ENCODE measurements around the gene WNT9B.

WNT9B gene

DNA sequence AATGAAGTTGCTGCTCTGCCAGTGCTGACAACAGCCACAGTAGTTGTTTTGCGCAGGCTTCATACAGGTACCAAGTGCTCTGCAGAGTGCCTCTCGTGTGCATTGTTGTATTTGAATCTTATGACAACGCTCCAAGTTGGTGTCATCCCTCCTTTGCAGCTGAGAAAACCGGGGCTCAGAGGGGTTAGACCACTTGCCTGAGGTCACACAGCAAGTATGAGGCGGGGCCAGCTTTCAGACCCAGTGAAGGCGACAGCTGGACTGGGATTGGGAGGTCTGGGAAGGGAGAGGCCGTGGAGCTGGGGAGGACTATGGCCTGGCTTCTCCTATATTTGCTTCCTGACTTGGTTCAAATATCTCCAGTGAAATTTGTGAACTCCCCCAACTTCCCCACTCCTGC, 33.2 kb downstream of the WNT9B start:
- Histone ChIP-seq H3K36me3 (ENCODE audit: insufficient read depth, low read length) (no peaks in the 10 kb centered on the region), H3K4me3 (ENCODE audit: low read length, poor library complexity, severe bottlenecking) (no peak overlapping the region), H3K9me3 (ENCODE audit: insufficient read depth, low read depth, low read length) (no peaks in the 10 kb centered on the region), H3K9me2 (replicated peaks; ENCODE audit: low read depth, low read length) (no peaks in the 10 kb centered on the region), H3K79me2 (ENCODE audit: insufficient read depth, low read length) (no peaks in the 10 kb centered on the region), H4K20me1 (ENCODE audit: insufficient read depth, low read length, poor library complexity, severe bottlenecking) (no peaks in the 10 kb centered on the region), H3K4me1 (ENCODE audit: insufficient read depth, low read length, poor library complexity, severe bottlenecking) (peaks cover 8% of the 10 kb centered on the region), H2AFZ (ENCODE audit: low read length) (no peak overlapping the region), H3F3A (ENCODE audit: low read depth) (no peaks in the 10 kb centered on the region), H3K9ac (ENCODE audit: low read depth, low read length, poor library complexity, severe bottlenecking) (no peak overlapping the region), H3K4me2 (ENCODE audit: low read depth, low read length, poor library complexity, severe bottlenecking) (no peak overlapping the region), H3K27me3 (ENCODE audit: insufficient read depth, low read length, poor library complexity, severe bottlenecking) (no peaks in the 10 kb centered on the region)
- TF ChIP-seq EZH2phosphoT487 (IDR thresholded peaks at IDR 0.05; ENCODE audit: borderline replicate concordance) = no peak

DNA sequence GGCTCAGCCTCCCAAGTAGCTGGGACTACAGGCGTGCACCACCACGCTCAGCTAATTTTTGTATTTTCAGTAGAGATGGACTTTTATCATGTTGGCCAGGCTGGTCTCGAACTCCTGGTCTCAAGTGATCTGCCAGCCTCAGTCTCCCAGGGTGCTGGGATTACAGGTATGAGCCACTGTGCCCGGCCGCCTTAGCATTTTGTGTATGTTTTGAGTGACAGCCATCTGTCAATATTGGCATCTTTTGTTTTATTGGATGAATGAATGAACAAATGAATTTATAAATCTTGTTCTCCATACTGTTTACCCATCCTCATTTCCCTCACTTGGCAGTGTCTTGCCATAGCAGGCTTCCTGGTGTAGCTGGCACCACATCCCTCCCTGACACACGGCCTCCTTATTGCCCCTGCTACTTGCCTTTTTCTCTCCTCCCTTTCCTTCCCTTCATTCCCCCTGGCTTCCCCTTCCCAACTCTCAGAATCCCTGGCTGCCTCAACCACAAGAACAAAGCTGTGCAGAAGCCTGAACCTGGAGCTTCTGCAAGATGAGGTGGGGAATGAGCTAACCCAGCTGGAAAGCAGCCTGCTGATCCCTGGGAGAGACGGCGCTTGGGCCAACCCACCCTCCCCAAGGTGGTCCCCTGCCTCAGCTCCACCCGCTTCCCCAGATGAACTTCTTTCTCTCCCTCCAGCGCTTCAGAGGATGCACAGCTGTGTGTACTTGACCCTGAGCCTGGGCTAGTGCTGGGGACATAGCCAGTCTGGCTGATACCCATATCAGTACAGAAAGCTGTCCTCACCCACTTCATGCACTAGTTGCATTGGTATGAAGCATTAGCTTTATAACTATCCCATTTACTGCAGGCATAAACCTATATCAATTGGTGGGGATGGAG, 34.3 kb downstream of the WNT9B start:
- H4K20me1 ChIP-seq (ENCODE audit: insufficient read depth, low read length, poor library complexity, severe bottlenecking) = no peaks in the 10 kb centered on the region
- no peak overlapping the region for H3K4me3 ChIP-seq (ENCODE audit: low read length, poor library complexity, severe bottlenecking)
- H3K9me3 ChIP-seq (ENCODE audit: insufficient read depth, low read depth, low read length) = no peaks in the 10 kb centered on the region
- no peak overlapping the region for H3K4me2 ChIP-seq (ENCODE audit: low read depth, low read length, poor library complexity, severe bottlenecking)
- H3K9ac ChIP-seq (ENCODE audit: low read depth, low read length, poor library complexity, severe bottlenecking) = no peak overlapping the region
- H2AFZ ChIP-seq (ENCODE audit: low read length) = no peak overlapping the region
- H3K36me3 ChIP-seq (ENCODE audit: insufficient read depth, low read length) = no peaks in the 10 kb centered on the region
- no peaks in the 10 kb centered on the region for H3K79me2 ChIP-seq (ENCODE audit: insufficient read depth, low read length)
- no peak for TF ChIP-seq EZH2phosphoT487 (IDR thresholded peaks at IDR 0.05; ENCODE audit: borderline replicate concordance)
- TF ChIP-seq, protein P1, sequence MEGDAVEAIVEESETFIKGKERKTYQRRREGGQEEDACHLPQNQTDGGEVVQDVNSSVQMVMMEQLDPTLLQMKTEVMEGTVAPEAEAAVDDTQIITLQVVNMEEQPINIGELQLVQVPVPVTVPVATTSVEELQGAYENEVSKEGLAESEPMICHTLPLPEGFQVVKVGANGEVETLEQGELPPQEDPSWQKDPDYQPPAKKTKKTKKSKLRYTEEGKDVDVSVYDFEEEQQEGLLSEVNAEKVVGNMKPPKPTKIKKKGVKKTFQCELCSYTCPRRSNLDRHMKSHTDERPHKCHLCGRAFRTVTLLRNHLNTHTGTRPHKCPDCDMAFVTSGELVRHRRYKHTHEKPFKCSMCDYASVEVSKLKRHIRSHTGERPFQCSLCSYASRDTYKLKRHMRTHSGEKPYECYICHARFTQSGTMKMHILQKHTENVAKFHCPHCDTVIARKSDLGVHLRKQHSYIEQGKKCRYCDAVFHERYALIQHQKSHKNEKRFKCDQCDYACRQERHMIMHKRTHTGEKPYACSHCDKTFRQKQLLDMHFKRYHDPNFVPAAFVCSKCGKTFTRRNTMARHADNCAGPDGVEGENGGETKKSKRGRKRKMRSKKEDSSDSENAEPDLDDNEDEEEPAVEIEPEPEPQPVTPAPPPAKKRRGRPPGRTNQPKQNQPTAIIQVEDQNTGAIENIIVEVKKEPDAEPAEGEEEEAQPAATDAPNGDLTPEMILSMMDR (conservative IDR thresholded peaks at IDR 0.05; ENCODE audit: low read length) = no peak
- no peaks in the 10 kb centered on the region for H3K9me2 ChIP-seq (replicated peaks; ENCODE audit: low read depth, low read length)
- H3K27me3 ChIP-seq (ENCODE audit: insufficient read depth, low read length, poor library complexity, severe bottlenecking) = no peaks in the 10 kb centered on the region
- no peaks in the 10 kb centered on the region for H3F3A ChIP-seq (ENCODE audit: low read depth)
- H3K4me1 ChIP-seq (ENCODE audit: insufficient read depth, low read length, poor library complexity, severe bottlenecking) = peaks cover 12% of the 10 kb centered on the region

DNA sequence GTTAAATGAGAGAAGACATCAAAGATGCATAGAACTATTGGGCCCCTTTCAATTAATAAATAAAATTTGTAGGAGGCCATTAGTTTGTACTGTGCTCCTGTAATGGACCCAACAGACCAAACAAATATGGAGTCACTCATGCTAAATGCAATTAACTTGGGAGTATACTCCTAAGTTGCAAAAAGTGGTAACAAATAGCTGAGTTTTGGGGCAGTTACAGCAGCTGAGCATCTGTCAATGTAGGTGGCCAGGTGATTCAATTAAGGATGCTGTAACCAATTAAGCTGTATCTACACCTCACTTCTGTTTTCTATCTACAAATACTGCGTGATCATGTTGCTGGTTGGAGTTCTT, 34.9 kb downstream of the WNT9B start:
- H3K79me2 ChIP-seq (ENCODE audit: insufficient read depth, low read length) = no peaks in the 10 kb centered on the region
- peaks cover 15% of the 10 kb centered on the region for H3K4me1 ChIP-seq (ENCODE audit: insufficient read depth, low read length, poor library complexity, severe bottlenecking)
- TF ChIP-seq, protein P1 (conservative IDR thresholded peaks at IDR 0.05; ENCODE audit: low read length) = no peak
- no peak for TF ChIP-seq EZH2phosphoT487 (IDR thresholded peaks at IDR 0.05; ENCODE audit: borderline replicate concordance)

DNA sequence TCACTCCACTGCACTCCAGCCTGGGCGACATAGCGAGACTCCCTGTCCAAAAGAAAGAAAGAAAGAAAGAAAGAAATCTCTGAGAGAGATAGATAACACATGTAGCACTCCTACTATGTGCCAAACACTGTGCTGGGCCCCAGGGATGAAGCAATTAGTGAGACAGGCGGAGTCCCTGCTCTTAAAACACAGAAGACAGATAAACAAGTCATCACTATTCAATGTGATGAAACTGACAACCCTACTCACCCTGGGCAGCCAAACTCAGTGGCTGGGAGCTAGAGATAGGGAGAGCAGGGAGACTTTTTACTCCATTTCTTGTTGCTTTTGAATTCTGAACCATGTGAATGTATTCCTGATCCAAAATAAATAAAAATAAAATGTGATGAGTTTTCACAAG, 36.3 kb downstream of the WNT9B start:
- Histone ChIP-seq H3K9me3 (ENCODE audit: insufficient read depth, low read depth, low read length) (no peaks in the 10 kb centered on the region), H4K20me1 (ENCODE audit: insufficient read depth, low read length, poor library complexity, severe bottlenecking) (no peaks in the 10 kb centered on the region), H3K9me2 (replicated peaks; ENCODE audit: low read depth, low read length) (no peaks in the 10 kb centered on the region), H3K4me2 (ENCODE audit: low read depth, low read length, poor library complexity, severe bottlenecking) (no peak overlapping the region), H3K27me3 (ENCODE audit: insufficient read depth, low read length, poor library complexity, severe bottlenecking) (no peaks in the 10 kb centered on the region), H3F3A (ENCODE audit: low read depth) (no peaks in the 10 kb centered on the region), H3K4me3 (ENCODE audit: low read length, poor library complexity, severe bottlenecking) (no peak overlapping the region), H3K4me1 (ENCODE audit: insufficient read depth, low read length, poor library complexity, severe bottlenecking) (peaks cover 15% of the 10 kb centered on the region), H2AFZ (ENCODE audit: low read length) (no peak overlapping the region), H3K79me2 (ENCODE audit: insufficient read depth, low read length) (no peaks in the 10 kb centered on the region), H3K9ac (ENCODE audit: low read depth, low read length, poor library complexity, severe bottlenecking) (no peak overlapping the region), H3K36me3 (ENCODE audit: insufficient read depth, low read length) (no peaks in the 10 kb centered on the region)
- TF ChIP-seq, protein P1 (conservative IDR thresholded peaks at IDR 0.05; ENCODE audit: low read length) = no peak
- no peak for TF ChIP-seq EZH2phosphoT487 (IDR thresholded peaks at IDR 0.05; ENCODE audit: borderline replicate concordance)

More for the DNA sequence above, 34.9 kb downstream of the WNT9B start:
- Histone ChIP-seq H3F3A (ENCODE audit: low read depth) (no peaks in the 10 kb centered on the region), H3K36me3 (ENCODE audit: insufficient read depth, low read length) (no peaks in the 10 kb centered on the region), H3K9me2 (replicated peaks; ENCODE audit: low read depth, low read length) (no peaks in the 10 kb centered on the region), H3K9me3 (ENCODE audit: insufficient read depth, low read depth, low read length) (no peaks in the 10 kb centered on the region), H3K4me2 (ENCODE audit: low read depth, low read length, poor library complexity, severe bottlenecking) (no peak overlapping the region), H2AFZ (ENCODE audit: low read length) (no peak overlapping the region), H4K20me1 (ENCODE audit: insufficient read depth, low read length, poor library complexity, severe bottlenecking) (no peaks in the 10 kb centered on the region), H3K9ac (ENCODE audit: low read depth, low read length, poor library complexity, severe bottlenecking) (no peak overlapping the region), H3K27me3 (ENCODE audit: insufficient read depth, low read length, poor library complexity, severe bottlenecking) (no peaks in the 10 kb centered on the region), H3K4me3 (ENCODE audit: low read length, poor library complexity, severe bottlenecking) (no peak overlapping the region)
